T47D (cell line): Measurements from ENCODE around the gene AFF2.

ENCODE experiments used
- DNase-seq, 2 experiments: peaks; one replicate each; pipeline versions ENCODE4 v3.0.0 to v3.0.0-alpha.2; 2011 to 2012; ENCODE audit warnings: low read depth in 1 of 2, low spot score in 1 of 2
- JUND ChIP-seq: IDR thresholded peaks from 2 replicates; pipeline ENCODE4 v1.6.1; 2012; ENCODE audit warnings: low read depth
- in situ Hi-C: cut with HindIII; loops from 2 replicates; pipeline ENCODE4 v1.10.0; 2016; ENCODE audit warnings: low sequenced_read_pairs, low pct_unique_long_range_greater_than_20kb

AFF2 gene

GRCh38 chrX:148672517-148672916 is 172.1 kb downstream of the AFF2 start:
- in situ Hi-C loops, result no loop called here
- TF ChIP-seq JUND, result no peak
- no peak for DNase-seq

GRCh38 chrX:148681605-148682004 is 181.2 kb downstream of the AFF2 start:
- in situ Hi-C loops, result no loop called here
- DNase-seq, result no peak
- TF ChIP-seq JUND, result no peak

GRCh38 chrX:148682206-148682605 is 181.8 kb downstream of the AFF2 start:
- DNase-seq, result no peak
- no peak for TF ChIP-seq JUND
- in situ Hi-C loops, result no loop called here

- no peak for TF ChIP-seq JUND
- DNase-seq, result no peak
- in situ Hi-C loops, result no loop called here
These were observed 191.0 kb downstream of the AFF2 start for GRCh38 chrX:148691456-148691855.

- in situ Hi-C loops, result no loop called here
- TF ChIP-seq JUND, result no peak
- DNase-seq, result no peak
These were observed 194.8 kb downstream of the AFF2 start for GRCh38 chrX:148695255-148695654.

GRCh38 chrX:148698221-148698620 is 197.8 kb downstream of the AFF2 start:
- TF ChIP-seq JUND, result no peak
- no peak for DNase-seq
- in situ Hi-C loops, result no loop called here

- in situ Hi-C loops, result no loop called here
- DNase-seq, result no peak
- no peak for TF ChIP-seq JUND
These were observed 199.6 kb downstream of the AFF2 start for GRCh38 chrX:148700021-148700420.

GRCh38 chrX:148713981-148714380 is 213.6 kb downstream of the AFF2 start:
- DNase-seq, result no peak
- in situ Hi-C loops, result no loop called here
- no peak for TF ChIP-seq JUND

GRCh38 chrX:148715361-148715760 is 214.9 kb downstream of the AFF2 start:
- no peak for DNase-seq
- no peak for TF ChIP-seq JUND
- in situ Hi-C loops, result no loop called here

- in situ Hi-C loops, result no loop called here
These were observed 222.5 kb downstream of the AFF2 start for GRCh38 chrX:148722966-148723365.

GRCh38 chrX:148723551-148723950 is 223.1 kb downstream of the AFF2 start:
- no peak for TF ChIP-seq JUND
- no peak for DNase-seq
- in situ Hi-C loops, result no loop called here

More at GRCh38 chrX:148722966-148723365, 222.5 kb downstream of the AFF2 start:
- TF ChIP-seq JUND, result no peak
- no peak for DNase-seq

- in situ Hi-C loops, result no loop called here
- no peak for DNase-seq
- TF ChIP-seq JUND, result no peak
These were observed 228.5 kb downstream of the AFF2 start for GRCh38 chrX:148728901-148729300.

GRCh38 chrX:148732743-148733142 is 232.3 kb downstream of the AFF2 start:
- DNase-seq, result no peak
- in situ Hi-C loops, result no loop called here

GRCh38 chrX:148741441-148741840 is 241.0 kb downstream of the AFF2 start:
- no peak for DNase-seq
- no peak for TF ChIP-seq JUND
- in situ Hi-C loops, result no loop called here

More at GRCh38 chrX:148732743-148733142, 232.3 kb downstream of the AFF2 start:
- TF ChIP-seq JUND, result no peak

GRCh38 chrX:148755111-148755510 is 254.7 kb downstream of the AFF2 start:
- no peak for DNase-seq
- in situ Hi-C loops, result no loop called here
- TF ChIP-seq JUND, result no peak
